Gastrocnemius medialis (tissue), 4 donors: ENCODE results near the gene RSPH6A.

Experiments
- CTCF ChIP-seq, 5 experiments: fragments of 450-650 bp in 3 of 5; fragments of 200-600 bp in 2 of 5; sonication (generic) in 2 of 5; IDR thresholded peaks in 4 of 5; conservative IDR thresholded peaks in 1 of 5; 1 replicate in 4 of 5; 2 replicates in 1 of 5; pipeline ENCODE4 v1.5.1; 2016 to 2019; ENCODE audit warnings: antibody characterized with exemption in 5 of 5, mild to moderate bottlenecking in 3 of 5, moderate library complexity in 3 of 5
- POLR2A ChIP-seq, 2 donors: fragments of 450-650 bp; IDR thresholded peaks; one replicate each; pipeline ENCODE4 v1.6.1; 2017; ENCODE audit warnings: antibody characterized with exemption in 2 of 2, mild to moderate bottlenecking in 2 of 2, moderate library complexity in 2 of 2

- no peak for TF ChIP-seq CTCF (IDR thresholded peaks at IDR 0.05 in 4 of 5, conservative IDR thresholded peaks at IDR 0.05 in 1 of 5)
- no peak for TF ChIP-seq POLR2A (IDR thresholded peaks at IDR 0.05)
Measured at GRCh38 chr19:45753548-45753947, 61.6 kb downstream of the RSPH6A start.
